ENCODE data around the gene ST3GAL5.
"Not testable (repeated sequence)": the region's sequence is repeated elsewhere in the genome, so short reads cannot be mapped to it uniquely, and the experiment has no call there.

The ST3GAL5 gene

DNA sequence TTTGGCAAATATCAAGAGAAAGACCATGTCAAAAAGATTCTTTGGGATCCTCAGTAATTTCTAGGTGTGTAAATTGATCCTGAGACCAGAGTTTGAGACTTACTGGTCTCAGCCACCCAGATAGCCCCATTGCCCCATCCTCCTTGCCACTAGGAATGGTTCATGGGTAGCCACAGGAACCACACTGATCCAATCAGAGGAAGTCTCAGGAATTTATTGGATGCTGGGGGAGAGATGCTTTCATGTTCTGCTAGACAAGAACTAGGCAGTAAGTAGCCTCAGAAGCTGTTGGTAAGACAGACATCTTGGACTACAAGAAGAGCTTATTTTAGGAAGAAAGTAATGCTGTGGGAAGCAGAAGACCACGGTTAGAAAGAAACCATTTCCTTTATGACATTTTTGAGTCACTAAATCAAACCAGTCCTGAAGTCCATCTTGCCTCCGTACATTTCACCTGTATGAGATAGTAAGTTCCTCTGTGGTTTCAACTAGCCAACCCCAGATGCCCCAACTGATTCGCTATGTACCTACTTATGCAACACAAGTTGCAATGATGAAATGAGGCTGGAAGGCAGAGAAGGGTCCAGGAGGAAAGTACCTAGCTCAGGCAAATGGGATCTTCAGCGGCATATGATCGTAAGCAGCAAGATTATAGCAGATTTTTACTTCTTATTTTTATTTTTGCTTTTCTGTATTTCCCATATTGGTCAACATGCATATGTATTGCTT, 3.6 kb upstream of the ST3GAL5 start:
- no peak overlapping the region for H3K9ac ChIP-seq (ENCODE audit: low read length)
- no peaks in the 10 kb centered on the region for H3K36me3 ChIP-seq (ENCODE audit: control insufficient read depth, insufficient read depth, low read length)
- H3K27me3 ChIP-seq (ENCODE audit: control insufficient read depth, insufficient read depth, low read length), result peaks cover 20% of the 10 kb centered on the region
- H3K4me3 ChIP-seq (ENCODE audit: low read depth, low read length), result no peak overlapping the region
- peaks cover 18% of the 10 kb centered on the region for H3K4me1 ChIP-seq (ENCODE audit: control insufficient read depth, insufficient read depth, low read length)
- 0 out of 2 replicates have a peak, but pooled peaks cover 2% of the 10 kb centered on the region for H3K9me3 ChIP-seq (ENCODE audit: control insufficient read depth, insufficient read depth, low read depth, low read length)
- H3K27ac ChIP-seq (ENCODE audit: low read depth, low read length), result no peak overlapping the region

DNA sequence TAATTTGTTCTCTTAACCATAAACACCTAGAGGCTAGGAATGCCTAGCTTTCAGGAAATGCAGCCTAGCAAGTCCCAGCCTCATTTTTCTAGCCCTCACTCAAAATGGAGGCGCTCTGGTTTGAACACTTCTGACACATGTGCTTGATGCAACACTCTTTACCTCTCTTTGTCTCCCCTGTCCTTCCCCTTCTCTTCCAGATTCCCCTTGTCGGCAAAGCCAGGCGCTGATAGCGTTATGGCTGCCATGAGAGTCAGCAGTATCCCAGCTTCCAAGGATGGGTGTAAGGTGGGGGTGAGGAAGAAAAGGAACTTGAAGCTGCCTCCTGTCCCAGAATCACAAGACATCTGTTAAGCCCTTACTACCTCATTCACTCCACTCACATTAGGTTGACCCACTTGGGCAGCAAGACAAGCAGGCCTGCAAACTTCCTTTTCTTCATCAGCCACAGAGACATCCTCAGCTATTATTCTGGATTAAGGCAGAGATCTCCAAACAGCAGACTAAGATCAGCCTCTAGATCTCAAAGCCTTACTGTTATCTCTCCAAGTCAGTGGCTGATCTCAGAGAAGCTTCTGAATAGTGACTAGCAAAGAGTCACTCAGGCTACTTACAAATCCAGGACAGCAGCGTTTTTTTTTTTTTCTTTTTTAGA, 1.9 kb upstream of the ST3GAL5 start:
- Histone ChIP-seq H3K27me3 (ENCODE audit: control insufficient read depth, insufficient read depth, low read length) (peaks cover 33% of the 10 kb centered on the region), H3K36me3 (ENCODE audit: control insufficient read depth, insufficient read depth, low read length) (no peaks in the 10 kb centered on the region), H3K27ac (ENCODE audit: low read depth, low read length) (no peak overlapping the region), H3K9ac (ENCODE audit: low read length) (no peak overlapping the region), H3K4me1 (ENCODE audit: control insufficient read depth, insufficient read depth, low read length) (peaks cover 19% of the 10 kb centered on the region), H3K9me3 (ENCODE audit: control insufficient read depth, insufficient read depth, low read depth, low read length) (no peaks in the 10 kb centered on the region), H3K4me3 (ENCODE audit: low read depth, low read length) (no peak overlapping the region)

DNA sequence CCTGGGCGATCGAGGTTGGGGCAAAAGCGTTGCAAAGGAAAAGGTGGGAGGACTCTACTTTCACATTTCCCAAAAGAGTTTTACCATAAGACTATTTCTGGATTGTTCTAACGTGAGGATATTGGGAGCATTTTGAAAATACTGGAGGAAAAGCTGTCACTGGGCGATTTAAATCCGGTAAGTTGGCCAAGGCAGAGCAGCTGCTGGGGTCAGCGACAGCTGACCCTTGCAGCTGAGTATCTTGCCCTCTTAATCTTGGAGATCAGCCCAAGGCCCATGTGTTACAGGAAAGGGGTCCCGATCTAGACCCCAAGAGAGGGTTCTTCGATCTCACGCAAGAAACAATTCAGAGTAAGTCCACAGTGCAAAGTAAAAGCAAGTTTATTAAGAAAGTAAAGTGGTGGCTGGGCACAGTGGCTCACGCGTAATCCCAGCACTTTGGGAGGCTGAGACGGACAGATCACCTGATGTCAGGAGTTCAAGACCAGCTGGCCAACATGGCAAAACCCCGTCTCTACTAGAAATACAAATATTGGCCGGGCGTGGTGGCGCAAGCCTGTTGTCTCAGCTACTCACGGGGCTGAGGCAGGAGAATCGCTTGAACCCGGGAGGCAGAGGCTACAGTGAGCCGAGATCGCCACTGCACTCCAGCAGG, 964 bp upstream of the ST3GAL5 start:
- no peaks in the 10 kb centered on the region for H3K36me3 ChIP-seq (ENCODE audit: control insufficient read depth, insufficient read depth, low read length)
- H3K4me3 ChIP-seq (ENCODE audit: low read depth, low read length), result peak overlapping the region; percentile 81
- H3K27me3 ChIP-seq (ENCODE audit: control insufficient read depth, insufficient read depth, low read length), result peaks cover 33% of the 10 kb centered on the region
- peak overlapping the region; percentile 46 for H3K9ac ChIP-seq (ENCODE audit: low read length)
- H3K27ac ChIP-seq (ENCODE audit: low read depth, low read length), result no peak overlapping the region
- no peaks in the 10 kb centered on the region for H3K9me3 ChIP-seq (ENCODE audit: control insufficient read depth, insufficient read depth, low read depth, low read length)
- H3K4me1 ChIP-seq (ENCODE audit: control insufficient read depth, insufficient read depth, low read length), result peaks cover 19% of the 10 kb centered on the region

DNA sequence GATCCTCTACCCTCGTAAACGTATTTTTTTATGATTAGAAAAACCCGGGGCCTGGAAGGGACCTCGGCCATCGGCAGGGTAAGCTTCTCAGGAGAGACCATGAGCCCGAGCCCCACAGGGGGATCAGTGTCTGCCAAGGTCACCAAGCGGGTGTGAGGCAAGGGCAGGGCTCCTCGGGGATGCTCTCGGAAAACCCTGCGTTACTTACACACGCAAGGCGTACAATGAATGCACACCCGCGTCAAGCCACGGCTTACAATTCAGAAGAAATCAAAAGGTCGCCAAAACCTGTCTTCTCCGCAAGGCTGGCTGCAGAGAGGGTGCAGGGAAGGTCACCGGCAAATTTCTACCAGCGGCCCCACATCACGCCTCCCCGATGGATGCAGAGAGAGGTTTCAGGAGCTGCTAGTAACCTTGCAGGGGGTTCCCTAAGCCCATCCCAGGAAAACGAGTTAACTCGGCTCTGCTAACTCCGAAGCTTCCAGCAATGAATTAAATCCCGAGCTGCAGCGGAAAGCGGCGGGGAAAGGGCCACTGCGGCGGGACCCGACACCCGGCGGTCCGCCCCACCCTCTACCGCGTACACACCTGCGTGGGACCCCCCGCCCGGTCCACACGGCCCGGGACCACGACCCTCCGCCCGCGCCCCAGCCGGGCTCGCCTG, 638 bp downstream of the ST3GAL5 start:
- Histone ChIP-seq H3K36me3 (ENCODE audit: control insufficient read depth, insufficient read depth, low read length) (no peaks in the 10 kb centered on the region), H3K9me3 (ENCODE audit: control insufficient read depth, insufficient read depth, low read depth, low read length) (0 out of 2 replicates have a peak, but pooled peaks cover 5% of the 10 kb centered on the region), H3K27me3 (ENCODE audit: control insufficient read depth, insufficient read depth, low read length) (peaks cover 33% of the 10 kb centered on the region), H3K9ac (ENCODE audit: low read length) (peak overlapping the region; percentile 58), H3K4me1 (ENCODE audit: control insufficient read depth, insufficient read depth, low read length) (peaks cover 19% of the 10 kb centered on the region), H3K4me3 (ENCODE audit: low read depth, low read length) (peak overlapping the region; percentile 81), H3K27ac (ENCODE audit: low read depth, low read length) (no peak overlapping the region)

DNA sequence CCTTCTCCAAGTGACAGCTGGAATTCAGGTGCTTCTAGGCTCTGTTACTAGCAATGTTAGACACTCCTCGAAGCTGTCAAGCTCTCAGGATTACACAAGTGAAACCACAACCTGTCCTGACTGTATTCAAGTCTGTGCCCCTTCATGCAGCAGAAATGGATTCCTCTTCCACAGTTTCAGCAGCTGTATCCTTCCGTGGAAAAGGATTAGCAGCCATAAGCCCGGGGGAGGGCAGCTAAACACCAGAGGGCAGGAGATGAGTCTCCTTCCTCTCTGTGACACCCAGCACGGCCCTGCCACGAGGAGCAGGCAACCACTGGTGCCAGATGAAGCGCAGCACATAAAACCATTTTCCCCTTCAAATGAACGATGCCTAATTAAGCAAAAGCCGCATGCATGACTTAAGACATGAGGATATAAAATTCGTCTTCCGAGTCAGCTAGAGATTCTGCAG, 1.2 kb downstream of the ST3GAL5 start:
- Histone ChIP-seq H3K27me3 (ENCODE audit: control insufficient read depth, insufficient read depth, low read length) (peaks cover 33% of the 10 kb centered on the region), H3K9me3 (ENCODE audit: control insufficient read depth, insufficient read depth, low read depth, low read length) (0 out of 2 replicates have a peak, but pooled peaks cover 5% of the 10 kb centered on the region), H3K27ac (ENCODE audit: low read depth, low read length) (no peak overlapping the region), H3K36me3 (ENCODE audit: control insufficient read depth, insufficient read depth, low read length) (no peaks in the 10 kb centered on the region), H3K4me1 (ENCODE audit: control insufficient read depth, insufficient read depth, low read length) (peaks cover 19% of the 10 kb centered on the region), H3K9ac (ENCODE audit: low read length) (no peak overlapping the region), H3K4me3 (ENCODE audit: low read depth, low read length) (peak overlapping the region; percentile 81)

- H3K9me3 ChIP-seq (ENCODE audit: control insufficient read depth, insufficient read depth, low read depth, low read length), result peaks cover 13% of the 10 kb centered on the region
- H3K9ac ChIP-seq (ENCODE audit: low read length), result no peak overlapping the region
Observed at GRCh38 chr2:85886590-85886989, 2.2 kb downstream of the ST3GAL5 start.

DNA sequence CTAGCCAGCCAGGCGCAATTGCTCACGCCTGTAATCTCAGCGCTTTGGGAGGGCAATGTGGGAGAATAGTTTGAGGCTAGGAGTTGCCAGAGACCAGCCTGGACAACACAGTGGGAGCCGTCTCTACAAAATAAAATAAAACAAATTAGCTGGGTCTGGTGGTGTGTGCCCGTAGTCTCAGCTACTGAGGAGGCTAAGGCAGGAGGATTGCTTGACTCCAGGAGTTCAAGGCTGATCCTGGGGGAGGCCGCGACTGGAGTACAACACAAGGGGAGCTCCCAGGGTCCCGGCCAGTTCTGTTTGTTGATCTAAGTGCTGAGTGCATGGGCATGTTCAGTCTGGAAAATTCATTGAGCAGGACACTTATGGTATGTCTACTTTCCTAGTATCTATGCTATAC, 2.6 kb downstream of the ST3GAL5 start:
- no peaks in the 10 kb centered on the region for H3K36me3 ChIP-seq (ENCODE audit: control insufficient read depth, insufficient read depth, low read length)
- no peak overlapping the region for H3K4me3 ChIP-seq (ENCODE audit: low read depth, low read length)
- peaks cover 33% of the 10 kb centered on the region for H3K27me3 ChIP-seq (ENCODE audit: control insufficient read depth, insufficient read depth, low read length)
- peaks cover 17% of the 10 kb centered on the region for H3K9me3 ChIP-seq (ENCODE audit: control insufficient read depth, insufficient read depth, low read depth, low read length)
- no peak overlapping the region for H3K27ac ChIP-seq (ENCODE audit: low read depth, low read length)
- H3K4me1 ChIP-seq (ENCODE audit: control insufficient read depth, insufficient read depth, low read length), result peaks cover 19% of the 10 kb centered on the region
- no peak overlapping the region for H3K9ac ChIP-seq (ENCODE audit: low read length)

More at GRCh38 chr2:85886590-85886989, 2.2 kb downstream of the ST3GAL5 start:
- H3K4me1 ChIP-seq (ENCODE audit: control insufficient read depth, insufficient read depth, low read length), result peaks cover 19% of the 10 kb centered on the region
- H3K4me3 ChIP-seq (ENCODE audit: low read depth, low read length), result no peak overlapping the region
- no peaks in the 10 kb centered on the region for H3K36me3 ChIP-seq (ENCODE audit: control insufficient read depth, insufficient read depth, low read length)
- peaks cover 33% of the 10 kb centered on the region for H3K27me3 ChIP-seq (ENCODE audit: control insufficient read depth, insufficient read depth, low read length)
- H3K27ac ChIP-seq (ENCODE audit: low read depth, low read length), result no peak overlapping the region

GRCh38 chr2:85881781-85882180, 7.0 kb downstream of the ST3GAL5 start:
- not testable (repeated sequence) for H3K27ac ChIP-seq (ENCODE audit: low read depth, low read length); H3K4me3 ChIP-seq (ENCODE audit: low read depth, low read length)

GRCh38 chr2:85880716-85881328, 8.0 kb downstream of the ST3GAL5 start:
- H3K4me3 ChIP-seq (ENCODE audit: low read depth, low read length); H3K27me3 ChIP-seq (ENCODE audit: control insufficient read depth, insufficient read depth, low read length); H3K36me3 ChIP-seq (ENCODE audit: control insufficient read depth, insufficient read depth, low read length); H3K27ac ChIP-seq (ENCODE audit: low read depth, low read length); H3K9ac ChIP-seq (ENCODE audit: low read length); H3K4me1 ChIP-seq (ENCODE audit: control insufficient read depth, insufficient read depth, low read length): not testable (repeated sequence)
- H3K9me3 ChIP-seq (ENCODE audit: control insufficient read depth, insufficient read depth, low read depth, low read length), result peaks cover 20% of the 10 kb centered on the region

More at GRCh38 chr2:85881781-85882180, 7.0 kb downstream of the ST3GAL5 start:
- H3K9ac ChIP-seq (ENCODE audit: low read length); H3K4me1 ChIP-seq (ENCODE audit: control insufficient read depth, insufficient read depth, low read length); H3K36me3 ChIP-seq (ENCODE audit: control insufficient read depth, insufficient read depth, low read length); H3K27me3 ChIP-seq (ENCODE audit: control insufficient read depth, insufficient read depth, low read length): not testable (repeated sequence)
- peaks cover 20% of the 10 kb centered on the region for H3K9me3 ChIP-seq (ENCODE audit: control insufficient read depth, insufficient read depth, low read depth, low read length)

DNA sequence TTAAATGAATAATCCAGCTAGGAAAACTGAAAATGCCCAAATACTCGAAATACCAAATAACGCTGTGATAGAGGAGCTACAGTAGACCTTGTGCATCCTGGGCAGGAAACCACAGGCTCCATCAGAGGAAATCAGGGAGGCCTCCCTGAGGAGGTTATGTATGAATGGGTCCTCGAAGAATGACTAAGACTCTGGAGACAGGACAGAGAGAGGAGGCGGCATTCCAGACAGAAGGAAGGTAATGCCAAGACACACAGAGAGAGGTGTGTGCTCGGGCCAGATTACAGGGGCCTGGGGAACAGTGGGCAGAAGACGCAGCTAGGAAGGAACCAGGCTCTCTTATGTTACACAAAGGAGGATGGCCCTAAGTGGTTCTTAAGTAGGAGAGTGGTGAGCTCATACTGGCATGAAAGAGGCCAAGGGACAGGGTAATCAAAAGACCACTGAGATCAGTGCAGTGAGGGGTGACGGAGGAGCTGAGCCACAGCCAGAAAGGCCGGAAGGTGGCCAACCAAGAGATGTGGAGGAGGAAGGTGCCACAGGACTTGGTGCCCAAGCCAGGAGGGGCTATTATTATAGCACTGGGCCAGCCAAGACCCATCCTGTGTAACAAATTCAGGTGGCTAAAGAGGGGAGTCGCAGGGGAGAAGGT, 9.9 kb downstream of the ST3GAL5 start:
- H3K9ac ChIP-seq (ENCODE audit: low read length), result no peak overlapping the region
- peaks cover 20% of the 10 kb centered on the region for H3K9me3 ChIP-seq (ENCODE audit: control insufficient read depth, insufficient read depth, low read depth, low read length)
- no peak overlapping the region for H3K27ac ChIP-seq (ENCODE audit: low read depth, low read length)
- H3K27me3 ChIP-seq (ENCODE audit: control insufficient read depth, insufficient read depth, low read length), result no peaks in the 10 kb centered on the region
- H3K36me3 ChIP-seq (ENCODE audit: control insufficient read depth, insufficient read depth, low read length), result no peaks in the 10 kb centered on the region
- peaks cover 4% of the 10 kb centered on the region; the same call in 1 of the 2 replicates for H3K4me1 ChIP-seq (ENCODE audit: control insufficient read depth, insufficient read depth, low read length)
- no peak overlapping the region for H3K4me3 ChIP-seq (ENCODE audit: low read depth, low read length)

Measured in HUES6 (cell line).